Hepatocyte (in vitro differentiated cells): Measurements from ENCODE around the gene GLYATL3. TPM values are rescaled to one million over a fixed set of nuclear protein-coding genes. Genes with fewer than 3 reads are reported as not detected.

ENCODE experiments used
- DNase-seq: peaks from one replicate; pipeline ENCODE4 v3.0.0-alpha.2; 2016; ENCODE audit warnings: low spot score
- H2AFZ ChIP-seq: fragments of 200-600 bp; sonication (generic); 2 replicates; pipeline ENCODE4 v1.6.0; 2016; ENCODE audit warnings: antibody characterized with exemption, mild to moderate bottlenecking
- H3K27ac ChIP-seq: fragments of 200-600 bp; sonication (generic); 2 replicates; pipeline ENCODE4 v1.5.1; 2016; ENCODE audit warnings: mild to moderate bottlenecking
- H3K27me3 ChIP-seq: fragments of 200-600 bp; sonication (generic); 2 replicates; pipeline ENCODE4 v1.6.1; 2016
- H3K36me3 ChIP-seq: fragments of 200-600 bp; sonication (generic); replicated peaks from 2 replicates; pipeline ENCODE4 v1.5.1; 2016; ENCODE audit warnings: low read depth; ENCODE audit not compliant: insufficient read depth
- H3K4me1 ChIP-seq: fragments of 200-600 bp; sonication (generic); 2 replicates; pipeline ENCODE4 v1.5.1; 2016; ENCODE audit warnings: mild to moderate bottlenecking, moderate library complexity; ENCODE audit not compliant: insufficient read depth
- H3K4me2 ChIP-seq: fragments of 200-600 bp; sonication (generic); 2 replicates; pipeline ENCODE4 v1.6.0; 2016
- H3K4me3 ChIP-seq: fragments of 200-600 bp; sonication (generic); 2 replicates; pipeline ENCODE4 v1.5.1; 2016; ENCODE audit warnings: mild to moderate bottlenecking
- H3K79me2 ChIP-seq: fragments of 200-600 bp; sonication (generic); 2 replicates; pipeline ENCODE4 v1.6.0; 2017; ENCODE audit warnings: mild to moderate bottlenecking
- H3K9me2 ChIP-seq: fragments of 200-600 bp; sonication (generic); replicated peaks from 2 replicates; pipeline ENCODE4 v1.6.0; 2017; ENCODE audit warnings: mild to moderate bottlenecking; ENCODE audit not compliant: insufficient read depth
- H3K9me3 ChIP-seq: fragments of 200-600 bp; sonication (generic); 2 replicates; pipeline ENCODE4 v1.5.1; 2016; ENCODE audit warnings: low read depth, mild to moderate bottlenecking
- H4K20me1 ChIP-seq: fragments of 200-600 bp; sonication (generic); 2 replicates; pipeline ENCODE4 v1.6.0; 2016; ENCODE audit warnings: mild to moderate bottlenecking; ENCODE audit not compliant: insufficient read depth, poor library complexity, severe bottlenecking
- CTCF ChIP-seq: fragments of 200-600 bp; sonication (generic); IDR thresholded peaks from 2 replicates; pipeline ENCODE4 v1.5.1; 2016; ENCODE audit warnings: antibody characterized with exemption, mild to moderate bottlenecking; ENCODE audit not compliant: poor library complexity
- EZH2 ChIP-seq: fragments of 200-600 bp; sonication (generic); IDR thresholded peaks from 2 replicates; pipeline ENCODE4 v1.6.1; 2016; ENCODE audit warnings: antibody characterized with exemption, mild to moderate bottlenecking, borderline replicate concordance
- EZH2phosphoT487 ChIP-seq: fragments of 200-600 bp; sonication (generic); IDR thresholded peaks from one replicate; pipeline ENCODE4 v1.6.1; 2018; ENCODE audit warnings: antibody characterized with exemption, mild to moderate bottlenecking, low read depth, moderate library complexity; ENCODE audit not compliant: unreplicated experiment, severe bottlenecking
- WGBS: methylation state at CpG from one replicate; pipeline ENCODE4 v1.1.6; 2016; ENCODE audit warnings: low lambda C conversion rate; ENCODE audit errors: missing lambda C conversion rate; 5-methylcytosine and 5-hydroxymethylcytosine counted together
- polyA plus RNA-seq: library from polyadenylated mRNA; unstranded; fragments of >200 nt; fragmentation: Nextera tagmentation; extraction: Ambion mirVana; gene quantifications from 2 replicates; pipeline ENCODE4 v1.2.1, GENCODE V29; 2016
- total RNA-seq: library from RNA; depleted of rRNA; stranded (reverse); fragments of >200 nt; gene quantifications from 2 replicates; pipeline ENCODE4 v1.2.3, GENCODE V29; 2014

The GLYATL3 gene
- total and polyA plus RNA-seq, 2 experiments from 2014 or later = not detected

GRCh38 chr6:49555951-49556350, 56.2 kb downstream of the GLYATL3 start:
- no peak overlapping the region for H3K4me2 ChIP-seq

GRCh38 chr6:49556429-49556837, 56.7 kb downstream of the GLYATL3 start:
- Histone ChIP-seq H4K20me1 (no peaks in the 10 kb centered on the region), H3K9me3 (no peaks in the 10 kb centered on the region), H3K27me3 (no peaks in the 10 kb centered on the region), H3K27ac (peak overlapping the region; percentile 50), H3K36me3 (no peaks in the 10 kb centered on the region), H3K9me2 (no peaks in the 10 kb centered on the region), H3K4me1 (no peaks in the 10 kb centered on the region), H3K4me3 (no peak overlapping the region), H3K79me2 (no peaks in the 10 kb centered on the region), H2AFZ (no peak overlapping the region), H3K4me2 (no peak overlapping the region)
- peak; percentile 82 for DNase-seq
- TF ChIP-seq CTCF = no peak
- TF ChIP-seq EZH2 = no peak
- no peak for TF ChIP-seq EZH2phosphoT487

More at GRCh38 chr6:49555951-49556350, 56.2 kb downstream of the GLYATL3 start:
- Histone ChIP-seq H3K9me2 (no peaks in the 10 kb centered on the region), H3K4me1 (peaks cover 2% of the 10 kb centered on the region), H4K20me1 (no peaks in the 10 kb centered on the region), H3K36me3 (no peaks in the 10 kb centered on the region), H2AFZ (no peak overlapping the region), H3K27me3 (no peaks in the 10 kb centered on the region), H3K4me3 (no peak overlapping the region), H3K79me2 (no peaks in the 10 kb centered on the region), H3K9me3 (no peaks in the 10 kb centered on the region), H3K27ac (peak overlapping the region; percentile 36)
- no peak for TF ChIP-seq EZH2phosphoT487
- no peak for TF ChIP-seq EZH2
- no peak for TF ChIP-seq CTCF
- no peak for DNase-seq
- WGBS = 71% methylated on average over 4 of the region's 4 CpGs

- Histone ChIP-seq H3K4me2 (no peak overlapping the region), H2AFZ (no peak overlapping the region), H3K27me3 (no peaks in the 10 kb centered on the region), H3K36me3 (no peaks in the 10 kb centered on the region), H3K79me2 (no peaks in the 10 kb centered on the region), H3K9me2 (no peaks in the 10 kb centered on the region), H3K27ac (peak overlapping the region; percentile 50), H4K20me1 (no peaks in the 10 kb centered on the region), H3K4me3 (no peak overlapping the region), H3K9me3 (no peaks in the 10 kb centered on the region), H3K4me1 (no peaks in the 10 kb centered on the region)
- no peak for DNase-seq
- TF ChIP-seq CTCF (no peak), EZH2phosphoT487 (no peak), EZH2 (no peak)
- WGBS = 95% methylated on average over 3 of the region's 3 CpGs
Measured at GRCh38 chr6:49557177-49557576, 57.5 kb downstream of the GLYATL3 start.

DNA sequence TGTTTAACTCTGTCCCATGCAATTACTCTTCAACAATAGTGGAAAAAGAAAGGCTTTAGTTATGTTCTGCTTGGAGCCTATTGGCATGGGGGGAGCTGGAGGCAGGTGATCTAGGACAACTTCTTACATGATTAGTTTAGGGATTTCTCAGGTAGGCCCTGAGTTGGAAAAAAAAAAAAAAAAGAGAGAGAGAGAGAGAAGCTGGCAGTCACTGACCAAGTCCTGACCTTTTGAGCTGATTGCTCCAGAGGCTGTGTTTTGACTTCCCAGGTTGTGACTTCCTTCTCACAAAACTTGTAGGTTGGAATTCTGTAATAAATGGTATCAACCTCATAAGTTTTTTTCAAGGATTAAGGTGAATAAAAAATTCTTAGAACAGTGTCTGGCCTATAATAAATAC, 58.5 kb downstream of the GLYATL3 start:
- no peak overlapping the region for H2AFZ ChIP-seq
- no peaks in the 10 kb centered on the region for H3K36me3 ChIP-seq
- H3K9me3 ChIP-seq = no peaks in the 10 kb centered on the region
- H3K9me2 ChIP-seq = no peaks in the 10 kb centered on the region
- no peak overlapping the region for H3K27ac ChIP-seq
- TF ChIP-seq EZH2 = no peak
- no peak for TF ChIP-seq CTCF
- TF ChIP-seq EZH2phosphoT487 = no peak
- H3K4me1 ChIP-seq = no peaks in the 10 kb centered on the region
- no peaks in the 10 kb centered on the region for H4K20me1 ChIP-seq
- no peak overlapping the region for H3K4me2 ChIP-seq
- no peaks in the 10 kb centered on the region for H3K79me2 ChIP-seq
- DNase-seq = no peak
- no peak overlapping the region for H3K4me3 ChIP-seq
- no peaks in the 10 kb centered on the region for H3K27me3 ChIP-seq
